ENCODE results near the gene NIPBL.
"Not testable (repeated sequence)": the region's sequence is repeated elsewhere in the genome, so short reads cannot be mapped to it uniquely, and the experiment has no call there.

Gene NIPBL

DNA sequence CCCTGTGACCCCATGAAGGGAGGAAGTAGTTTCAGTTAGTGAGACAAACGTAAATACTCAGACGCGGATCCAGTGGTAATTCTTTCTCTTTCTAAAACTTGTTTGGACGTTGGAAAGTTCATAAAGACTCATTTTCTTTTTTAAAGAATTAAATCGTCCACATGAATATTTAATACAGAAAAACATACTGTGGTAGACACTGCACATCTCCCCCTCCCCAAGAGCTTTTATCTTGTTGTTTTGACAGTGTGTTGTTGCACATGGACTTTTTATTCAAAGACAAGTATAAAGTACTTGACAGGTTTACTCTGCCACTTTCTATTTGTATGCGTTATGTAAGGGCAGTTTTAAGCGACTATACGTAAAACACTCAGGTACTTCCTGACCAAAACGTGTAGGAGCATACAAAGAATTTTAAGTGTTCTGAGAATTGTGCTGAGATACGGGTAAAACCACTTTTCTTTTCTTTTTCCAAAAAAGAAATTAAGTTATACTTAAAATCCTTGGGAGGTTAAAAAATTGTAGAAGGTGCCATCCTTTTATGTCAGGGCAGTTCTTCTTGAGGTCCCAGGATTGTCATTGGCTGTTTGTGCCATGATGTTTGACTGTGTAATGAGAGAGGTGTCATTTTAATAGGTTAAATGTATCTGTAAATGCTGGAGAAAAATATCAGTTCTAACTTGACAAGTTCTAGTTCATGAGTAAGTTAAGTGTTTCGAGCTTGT, 1.3 kb downstream of the NIPBL start:
- no peak for DNase-seq

DNA sequence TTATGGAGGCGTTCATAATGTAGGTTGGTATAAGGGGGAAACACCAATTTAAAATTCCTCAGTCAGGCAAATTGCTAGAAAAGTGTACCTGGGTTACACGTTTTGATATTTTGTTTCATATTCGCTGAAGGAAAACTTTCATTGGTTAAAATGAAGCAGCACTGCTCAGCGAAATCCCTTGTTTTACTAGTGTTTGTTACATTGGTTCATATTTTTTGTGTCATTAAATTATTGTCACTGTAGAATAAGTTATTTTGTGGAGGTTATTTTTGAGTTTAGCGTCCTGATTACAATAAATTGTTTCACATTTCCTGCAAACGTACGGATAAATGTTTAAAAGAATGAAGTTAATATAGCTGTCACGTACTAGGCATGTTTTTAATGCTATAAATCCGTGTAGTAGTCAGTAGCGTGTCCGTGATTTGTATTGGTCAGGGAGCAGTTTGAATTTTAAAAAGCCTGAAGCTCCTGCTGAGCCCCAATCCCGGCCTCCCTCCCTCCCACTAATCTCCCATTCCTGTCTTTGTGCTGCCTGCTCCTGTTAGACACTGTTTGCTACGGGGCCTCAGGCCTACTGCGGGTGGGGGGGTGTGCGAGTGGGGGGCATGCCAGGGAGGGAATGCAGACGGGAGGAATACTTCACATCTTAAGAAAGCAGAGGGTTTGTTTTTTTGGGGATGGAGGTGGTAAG, 2.0 kb downstream of the NIPBL start:
- DNase-seq, result peak; percentile 51

DNA sequence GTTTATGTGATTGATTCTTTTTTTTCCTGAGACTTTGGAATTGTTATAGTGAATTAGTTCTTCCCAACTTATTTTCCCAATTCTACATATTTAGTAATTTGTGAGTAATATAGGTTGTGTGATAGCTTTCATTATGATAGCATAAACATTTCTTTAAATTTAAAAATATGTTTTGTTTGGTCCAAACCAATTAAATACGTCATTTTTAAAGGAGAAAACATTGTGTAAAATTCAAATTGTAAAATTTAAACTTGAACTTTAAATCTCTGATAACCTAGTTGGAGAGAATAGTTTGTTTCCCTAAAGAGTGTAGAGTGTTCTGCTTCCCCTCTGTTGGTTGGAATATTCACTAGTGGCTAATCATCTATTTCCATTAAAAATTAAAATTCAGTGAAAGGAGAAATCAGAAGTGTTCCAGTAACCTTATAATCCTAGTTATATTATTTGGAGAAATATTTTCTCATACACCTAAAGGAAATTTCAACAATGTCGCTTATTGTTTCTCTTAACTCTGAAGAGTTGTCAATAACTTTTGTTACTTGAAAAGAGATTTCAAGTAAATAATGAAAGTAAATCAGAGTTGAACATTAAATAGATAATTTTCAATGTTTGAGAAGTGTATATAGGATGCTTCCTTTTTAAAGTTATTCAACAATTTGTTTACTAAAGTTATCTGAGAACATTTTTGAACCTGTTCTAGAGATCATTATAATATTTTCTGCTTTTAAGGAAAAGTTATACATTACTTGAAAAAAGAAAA, 2.9 kb downstream of the NIPBL start:
- DNase-seq, result no peak

DNA sequence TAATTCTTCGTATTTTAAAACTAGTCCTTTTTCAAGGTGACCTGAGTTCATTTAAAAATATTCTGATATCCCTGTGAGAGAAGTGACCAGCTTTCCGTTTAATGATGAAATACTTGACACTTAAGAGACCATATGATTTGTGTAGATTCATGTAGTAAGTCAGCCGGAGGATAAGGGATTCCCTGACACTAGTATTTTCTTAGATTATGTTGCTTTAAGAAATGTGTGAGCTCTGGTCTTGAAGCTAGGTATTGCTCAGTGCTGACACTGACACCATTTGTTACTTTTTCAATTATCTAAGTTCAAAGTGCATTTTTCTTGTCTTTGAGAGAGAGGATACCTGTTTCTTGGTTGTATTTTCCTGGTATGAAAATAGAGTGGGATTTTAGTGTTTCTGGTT, 4.2 kb downstream of the NIPBL start:
- no peak for DNase-seq

DNA sequence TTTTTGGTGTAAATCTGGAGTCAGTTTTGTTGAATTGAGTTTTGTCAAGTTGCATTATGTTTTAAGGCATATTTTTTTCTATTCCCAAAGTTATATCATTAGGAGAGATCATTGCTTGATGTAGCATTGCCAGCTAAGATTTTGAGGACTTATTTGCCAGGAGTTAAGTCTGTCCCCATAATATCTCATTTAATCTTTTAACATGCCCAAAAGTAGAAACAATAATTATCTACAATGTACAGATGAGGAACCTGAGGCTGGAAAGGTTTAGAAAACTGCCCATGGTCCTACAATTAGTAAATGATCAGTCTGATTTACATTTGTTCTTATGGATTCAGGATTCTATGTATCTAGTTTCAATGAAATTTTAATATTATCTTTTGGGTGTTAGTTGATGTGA, 4.7 kb downstream of the NIPBL start:
- DNase-seq, result no peak

DNA sequence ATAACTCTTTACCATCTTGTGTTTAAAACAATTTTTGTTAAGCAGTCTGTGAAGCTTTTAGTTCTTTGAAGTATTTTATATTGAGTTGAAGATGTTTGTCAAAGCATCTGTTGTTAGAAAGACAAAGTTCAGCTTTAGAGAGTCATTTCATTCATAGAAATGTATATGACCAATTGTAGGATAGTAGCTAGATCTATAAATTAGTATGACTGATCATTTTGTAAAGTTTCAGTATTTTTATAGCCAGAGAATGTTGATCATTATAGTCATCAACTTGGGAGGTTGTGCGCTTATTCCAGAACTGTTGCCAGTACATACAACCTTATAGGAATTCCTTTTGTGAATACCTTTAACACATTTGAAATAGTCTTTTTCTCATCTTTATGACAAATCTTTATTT, 5.2 kb downstream of the NIPBL start:
- DNase-seq, result peak; percentile 15

DNA sequence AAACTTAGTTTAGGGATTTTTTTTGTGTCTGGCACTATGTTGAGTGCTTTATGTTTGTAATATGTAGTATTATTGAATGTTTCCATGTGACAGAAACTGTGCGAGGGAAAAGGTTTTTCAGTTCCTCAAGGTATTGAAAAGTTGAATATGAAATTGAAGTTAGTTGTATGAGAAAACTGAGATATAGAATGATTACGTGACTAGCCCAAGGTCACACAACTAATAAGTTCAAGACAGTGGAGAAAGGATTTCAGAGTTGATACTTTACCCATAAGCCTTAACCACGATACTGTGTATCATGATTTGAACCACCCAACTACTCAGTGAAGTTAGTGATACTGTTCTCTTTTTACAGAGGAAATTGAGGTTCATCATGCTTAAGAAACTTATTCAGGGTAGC, 5.7 kb downstream of the NIPBL start:
- DNase-seq, result no peak

DNA sequence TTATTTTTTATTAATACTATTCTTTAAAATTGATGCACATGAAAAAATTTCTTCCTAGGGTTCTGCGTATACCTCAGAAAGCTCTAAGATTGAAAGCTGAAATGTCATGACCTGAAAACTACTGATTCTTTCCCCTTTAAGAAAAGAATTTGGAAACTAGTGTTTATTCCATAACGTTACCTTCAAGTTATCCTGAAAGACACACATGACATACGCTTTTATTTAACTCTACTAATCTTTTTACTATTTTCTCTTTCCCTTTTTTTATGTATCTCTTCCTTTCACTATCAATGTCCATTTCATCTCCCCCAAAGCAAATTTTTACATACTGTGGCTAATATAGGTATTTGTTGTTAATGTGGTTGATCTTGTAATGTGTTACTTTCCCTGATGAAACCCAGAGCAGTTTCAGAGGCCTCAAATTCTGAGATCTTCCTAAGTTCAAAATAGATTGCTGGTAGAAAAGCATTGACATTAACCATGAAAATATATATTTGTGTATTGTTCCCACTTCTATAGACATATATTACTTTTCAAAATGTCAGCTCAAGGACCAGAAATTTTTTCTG, 7.4 kb downstream of the NIPBL start:
- no peak for DNase-seq

DNA sequence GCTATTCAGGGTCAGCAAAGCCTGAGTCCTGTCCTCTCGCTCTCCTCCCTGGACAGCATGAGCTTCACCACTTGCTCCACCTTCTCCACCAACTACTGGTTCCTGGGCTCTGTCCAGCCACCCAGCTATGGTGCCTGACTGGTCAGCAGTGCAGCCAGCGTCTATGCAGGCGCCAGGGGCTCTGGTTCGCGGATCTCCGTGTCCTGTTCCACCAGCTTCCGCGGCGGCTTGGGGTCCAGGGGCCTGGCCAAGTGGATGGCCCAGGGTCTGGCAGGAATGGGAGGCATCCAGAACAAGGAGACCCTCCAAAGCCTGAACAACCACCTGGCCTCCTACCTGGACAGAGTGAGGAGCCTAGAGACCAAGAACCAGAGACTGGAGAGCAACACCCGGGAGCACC, 8.6 kb downstream of the NIPBL start:
- DNase-seq, result no peak

DNA sequence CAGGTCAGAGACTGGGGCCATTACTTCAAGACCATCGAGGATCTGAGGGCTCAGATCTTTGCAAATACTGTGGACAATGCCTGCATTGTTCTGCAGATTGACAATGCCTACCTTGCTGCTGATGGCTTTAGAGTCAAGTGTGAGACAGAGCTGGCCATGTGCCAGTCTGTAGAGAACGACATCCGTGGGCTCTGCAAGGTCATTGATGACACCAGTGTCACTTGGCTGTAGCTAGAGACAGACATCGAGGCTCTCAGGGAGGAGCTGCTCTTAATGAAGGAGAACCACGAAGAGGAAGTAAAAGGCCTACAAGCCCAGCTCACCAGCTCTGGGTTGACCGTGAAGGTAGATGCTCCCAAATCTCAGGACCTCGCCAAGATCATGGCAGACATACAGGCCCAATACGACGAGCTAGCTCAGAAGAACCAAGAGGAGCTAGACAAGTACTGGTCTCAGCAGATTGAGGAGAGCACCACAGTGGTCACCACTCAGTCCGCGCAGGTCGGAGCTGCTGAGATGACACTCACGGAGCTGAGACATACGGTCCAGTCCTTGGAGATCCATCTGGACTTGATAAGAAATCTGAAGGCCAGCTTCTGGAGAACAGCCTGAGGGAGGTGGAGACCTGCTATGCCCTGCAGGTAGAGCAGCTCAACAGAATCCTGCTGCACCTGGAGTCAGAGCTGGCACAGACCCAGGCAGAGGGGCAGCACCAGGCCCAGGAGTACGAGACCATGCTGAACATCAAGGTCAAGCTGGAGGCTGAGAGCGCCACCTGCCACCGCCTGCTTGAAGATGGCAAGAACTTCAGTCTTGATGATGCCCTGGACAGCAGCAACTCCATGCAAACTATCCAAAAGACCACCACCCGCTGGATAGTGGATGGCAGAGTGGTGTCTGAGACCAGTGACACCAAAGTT, 9.3 kb downstream of the NIPBL start:
- no peak for DNase-seq

DNA sequence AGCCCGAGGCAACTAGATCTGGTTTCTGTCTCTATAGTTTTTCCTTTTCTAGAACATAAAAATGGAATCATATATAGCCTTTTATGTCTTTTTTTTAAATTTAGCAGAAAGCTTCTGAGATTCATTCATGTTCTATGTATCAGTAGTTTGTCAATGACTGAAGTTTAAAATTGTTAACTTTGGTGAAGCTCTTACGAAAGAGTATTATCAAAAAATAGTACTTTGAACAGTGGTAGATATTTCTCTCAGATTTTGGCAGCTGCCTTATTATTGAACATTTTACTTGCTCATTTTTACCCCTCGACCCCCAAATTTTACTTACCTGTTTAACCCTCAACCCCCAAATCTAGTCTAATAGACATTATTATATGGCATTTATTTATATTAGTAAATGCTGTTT, 10.2 kb downstream of the NIPBL start:
- DNase-seq, result no peak

DNA sequence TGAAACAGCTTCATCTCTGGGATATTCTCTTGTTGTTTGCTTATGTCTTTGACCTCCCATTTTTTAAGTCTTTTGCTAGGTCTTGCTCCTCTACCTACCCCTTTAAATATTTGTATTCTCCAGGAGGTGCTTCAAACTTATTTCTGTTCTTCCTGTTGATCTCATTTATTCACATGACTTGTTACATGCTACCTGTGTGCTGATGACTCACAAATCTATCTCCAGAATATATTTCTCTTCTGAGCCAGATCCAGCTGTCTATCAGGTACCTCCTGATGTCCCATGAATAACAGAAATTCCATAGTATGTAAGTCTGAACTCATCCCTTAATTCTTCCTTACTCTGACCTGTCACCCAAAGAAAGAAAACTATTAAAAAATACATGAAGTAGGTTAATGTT, 11.0 kb downstream of the NIPBL start:
- no peak for DNase-seq

DNA sequence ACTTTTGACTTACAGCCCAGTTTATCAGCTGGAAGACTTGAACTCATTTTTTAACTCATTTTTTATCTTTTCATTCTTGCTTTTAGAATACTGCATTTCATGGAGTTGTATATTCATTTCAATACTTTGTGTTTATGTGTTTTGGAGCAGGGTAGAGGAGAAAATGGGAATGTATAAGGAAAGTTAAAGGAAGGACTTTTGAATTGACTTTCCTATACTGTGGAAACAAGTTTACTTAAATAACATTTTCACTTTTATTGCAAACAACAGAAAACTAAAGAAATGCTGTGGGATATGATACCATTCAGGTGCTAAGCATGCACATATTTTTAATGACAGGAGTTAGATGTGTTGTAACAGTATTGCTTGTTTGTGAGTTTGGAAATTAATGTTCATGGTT, 11.7 kb downstream of the NIPBL start:
- no peak for DNase-seq

DNA sequence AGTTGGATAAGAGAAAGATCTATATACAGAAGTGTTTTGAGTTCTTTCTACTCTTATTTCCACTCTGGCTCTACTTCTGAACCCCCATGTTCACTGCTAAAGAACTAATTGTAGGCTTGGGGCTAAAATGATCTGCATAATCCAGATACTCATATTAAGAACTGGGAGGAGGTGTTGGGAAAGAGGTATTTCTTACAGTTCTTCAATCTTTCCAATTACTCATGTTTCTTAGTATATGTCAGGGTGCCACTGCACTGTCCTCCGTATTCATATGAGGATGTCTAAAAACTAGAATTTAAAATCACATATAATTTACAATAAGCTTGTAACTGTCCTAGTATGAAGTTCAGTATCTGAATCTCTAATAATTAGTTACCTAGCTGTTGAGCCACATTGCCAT, 12.7 kb downstream of the NIPBL start:
- DNase-seq, result no peak

DNA sequence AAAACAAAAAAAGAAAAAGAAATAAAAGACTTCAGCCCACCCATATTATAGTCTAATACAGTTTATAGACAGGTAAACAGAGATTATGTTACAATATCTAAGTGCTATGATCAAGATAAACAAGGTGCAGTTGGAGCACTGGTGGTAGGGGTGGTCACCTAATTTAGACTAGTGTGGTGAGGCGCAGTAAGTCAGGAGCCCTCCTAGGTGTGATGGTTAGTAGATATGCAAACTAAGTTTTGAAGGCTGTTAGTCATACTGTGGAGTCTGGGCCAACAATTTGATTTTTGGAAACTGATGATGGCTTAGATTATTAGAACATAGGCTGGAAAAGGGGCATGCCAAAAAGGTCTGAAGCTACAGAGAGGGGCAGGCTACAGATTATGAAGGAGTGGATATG, 14.7 kb downstream of the NIPBL start:
- DNase-seq, result no peak

DNA sequence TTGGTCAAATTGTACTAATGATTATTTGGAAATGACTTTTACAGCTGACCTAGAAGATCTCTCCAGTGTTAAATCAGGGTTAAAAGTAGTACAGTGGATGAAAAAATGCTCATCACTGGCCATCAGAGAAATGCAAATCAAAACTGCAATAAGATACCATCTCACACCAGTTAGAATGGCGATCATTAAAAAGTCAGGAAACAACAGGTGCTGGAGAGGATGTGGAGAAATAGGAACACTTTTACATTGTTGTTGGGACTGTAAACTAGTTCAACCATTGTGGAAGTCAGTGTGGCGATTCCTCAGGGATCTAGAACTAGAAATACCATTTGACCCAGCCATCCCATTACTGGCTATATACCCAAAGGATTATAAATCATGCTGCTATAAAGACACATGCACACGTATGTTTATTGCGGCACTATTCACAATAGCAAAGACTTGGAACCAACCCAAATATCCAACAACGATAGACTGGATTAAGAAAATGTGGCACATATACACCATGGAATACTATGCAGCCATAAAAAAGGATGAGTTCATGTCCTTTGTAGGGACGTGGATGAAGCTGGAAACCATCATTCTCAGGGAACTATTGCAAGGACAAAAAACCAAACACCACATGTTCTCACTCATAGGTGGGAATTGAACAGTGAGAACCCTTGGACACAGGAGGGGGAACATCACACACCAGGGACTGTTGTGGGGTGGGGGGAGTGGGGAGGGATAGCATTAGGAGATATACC, 15.7 kb downstream of the NIPBL start:
- not testable (repeated sequence) for DNase-seq

DNA sequence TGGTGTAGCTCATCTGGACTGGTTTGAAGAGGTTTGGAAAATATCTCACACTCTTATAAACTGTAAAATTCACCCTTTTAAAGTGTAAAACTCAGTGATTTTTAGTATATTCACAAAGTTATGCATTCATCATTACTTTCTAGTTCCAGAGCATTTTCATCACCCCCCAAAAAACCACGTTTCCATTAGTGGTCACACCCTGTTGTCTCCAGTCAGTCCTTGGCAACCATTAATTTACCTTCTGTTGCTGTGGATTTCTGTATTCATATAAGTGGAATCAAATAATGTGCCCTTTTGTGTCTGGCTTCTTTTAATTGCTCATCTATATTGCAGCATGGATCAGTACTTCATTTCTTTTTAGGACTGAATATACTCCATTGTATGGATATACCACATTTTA, 18.4 kb downstream of the NIPBL start:
- DNase-seq, result no peak

DNA sequence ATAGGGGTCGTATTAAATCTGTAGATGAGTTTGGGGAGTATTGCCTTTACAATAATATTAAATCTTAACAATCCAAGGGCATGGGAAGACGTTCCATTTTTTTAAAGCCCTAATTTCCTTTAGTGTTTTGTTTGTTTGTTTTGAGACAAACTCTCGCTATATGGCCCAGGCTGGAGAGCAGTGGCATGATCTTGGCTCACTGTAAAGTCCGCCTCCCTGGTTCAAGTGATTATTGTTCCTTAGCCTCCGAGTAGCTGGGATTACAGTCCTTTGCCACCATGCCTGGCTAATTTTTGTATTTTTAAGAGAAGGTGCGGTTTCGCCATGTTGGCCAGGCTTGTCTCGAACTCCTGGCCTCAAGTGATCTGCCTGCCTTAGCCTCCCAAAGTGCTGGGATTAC, 19.9 kb downstream of the NIPBL start:
- DNase-seq, result no peak

DNA sequence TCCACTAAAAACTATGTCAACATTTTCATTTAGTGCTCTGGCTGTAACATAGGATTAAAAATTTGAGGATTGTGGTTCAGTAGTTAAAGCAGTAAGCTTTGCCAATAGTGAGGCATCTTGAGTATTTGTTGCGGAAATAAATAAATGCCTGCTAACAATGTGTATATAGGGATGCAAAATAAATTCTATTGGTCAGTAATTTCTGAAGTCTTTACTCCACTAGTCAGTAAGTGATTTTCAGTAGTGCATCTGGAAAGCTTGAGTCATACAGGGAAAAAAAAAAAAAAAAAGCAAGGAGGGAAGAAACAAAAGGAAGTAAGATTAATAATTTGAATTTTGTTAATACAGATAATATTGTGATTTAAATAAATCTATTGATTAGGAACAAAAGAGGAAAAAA, 21.0 kb downstream of the NIPBL start:
- DNase-seq, result peak; percentile 46

DNA sequence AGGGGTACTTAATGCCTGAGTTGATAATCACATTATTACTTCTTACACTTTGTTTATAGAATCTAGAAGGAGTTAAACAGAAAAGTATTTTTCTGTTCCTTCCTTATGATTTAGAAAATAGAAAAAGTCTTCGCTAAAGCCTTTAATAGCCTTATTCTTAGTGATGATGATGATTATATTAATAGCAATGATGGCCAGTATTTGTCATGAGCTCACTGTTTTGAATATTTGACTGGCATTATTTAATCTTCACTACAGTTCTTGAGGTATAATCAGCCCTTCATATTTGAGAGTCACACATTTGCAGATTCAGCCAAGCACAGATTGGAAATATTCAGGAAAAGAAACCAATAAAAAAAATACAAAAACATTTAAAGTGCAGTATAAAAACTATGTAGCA, 23.3 kb downstream of the NIPBL start:
- DNase-seq, result no peak

DNA sequence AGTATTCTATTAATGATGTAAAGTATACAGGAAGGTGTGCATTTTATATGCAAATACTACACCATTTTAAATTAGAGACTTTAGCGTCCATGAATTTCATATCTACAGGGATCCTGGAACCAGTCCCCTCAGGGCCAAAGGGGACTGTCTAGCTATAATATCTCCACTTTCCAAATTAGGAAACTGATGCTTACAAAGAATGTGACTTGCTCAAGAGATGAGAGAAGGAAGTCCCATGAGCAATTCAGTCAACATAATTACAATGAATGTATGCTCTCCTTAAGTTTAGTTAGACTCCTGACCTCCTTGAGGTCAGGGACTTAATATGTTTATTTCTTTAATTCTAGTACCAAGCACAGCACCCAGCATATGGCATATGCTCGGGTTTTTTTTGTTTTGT, 23.7 kb downstream of the NIPBL start:
- DNase-seq, result no peak

DNA sequence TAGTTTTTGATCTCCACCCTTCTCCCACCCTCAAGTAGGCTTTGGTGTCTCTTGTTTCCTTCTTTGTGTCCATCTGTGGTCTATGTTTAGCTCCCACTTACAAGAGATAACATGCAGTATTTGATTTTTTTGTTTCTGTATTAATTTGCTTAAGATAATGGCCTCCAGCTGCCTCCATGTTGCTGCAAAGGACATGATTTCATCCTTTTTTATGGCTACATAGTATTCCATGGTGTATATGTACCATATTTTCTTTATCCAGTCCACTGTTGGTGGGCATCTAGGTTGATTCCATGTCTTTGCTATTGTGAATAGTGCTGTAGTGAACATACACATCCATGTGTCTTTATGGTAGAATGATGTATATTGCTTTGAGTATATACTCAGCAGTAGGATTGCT, 24.5 kb downstream of the NIPBL start:
- DNase-seq, result not testable (repeated sequence)
